IPS-18a (cell line): ENCODE results near the gene MYH9.
"Not testable (repeated sequence)": the region's sequence is repeated elsewhere in the genome, so short reads cannot be mapped to it uniquely, and the experiment has no call there.

Experiments
- H3K27ac ChIP-seq: one replicate; pipeline ENCODE4 v1.5.1; 2013; ENCODE audit warnings: low read length
- H3K27me3 ChIP-seq: one replicate; pipeline ENCODE4 v1.6.1; 2013; ENCODE audit warnings: mild to moderate bottlenecking, low read length; ENCODE audit not compliant: control insufficient read depth, insufficient read depth
- H3K36me3 ChIP-seq: one replicate; pipeline ENCODE4 v1.6.1; 2013; ENCODE audit warnings: low read depth, low read length; ENCODE audit not compliant: control insufficient read depth
- H3K4me1 ChIP-seq: one replicate; pipeline ENCODE4 v1.6.1; 2013; ENCODE audit warnings: low read depth, low read length; ENCODE audit not compliant: control insufficient read depth
- H3K4me3 ChIP-seq: one replicate; pipeline ENCODE4 v1.5.1; 2013; ENCODE audit warnings: low read length
- H3K9ac ChIP-seq: one replicate; pipeline ENCODE4 v1.6.1; 2013; ENCODE audit warnings: mild to moderate bottlenecking, low read length, moderate library complexity
- H3K9me3 ChIP-seq: one replicate; pipeline ENCODE4 v1.6.1; 2013; ENCODE audit warnings: low read depth, low read length; ENCODE audit not compliant: control insufficient read depth

The MYH9 gene

GRCh38 chr22:36387959-36388726 lies at the start of gene MYH9:
TSS of gene MYH9 (minus strand) at chr22:36387967. CDS start at chr22:36349236, 38,731 bp downstream.
- no peak within 1 kb of the TSS for H3K27ac ChIP-seq
- peaks cover 25% of the 10 kb centered on the region for H3K4me1 ChIP-seq
- peak within 1 kb of the TSS; percentile 66 for H3K4me3 ChIP-seq
- H3K9me3 ChIP-seq: no peaks in the 10 kb centered on the region
- H3K27me3 ChIP-seq: no peaks in the 10 kb centered on the region
- peak within 1 kb of the TSS; percentile 61 for H3K9ac ChIP-seq
- no peaks in the 10 kb centered on the region for H3K36me3 ChIP-seq

GRCh38 chr22:36435516-36436415 lies 48.0 kb upstream of the MYH9 start:
- no peak overlapping the region for H3K27ac ChIP-seq
- no peak overlapping the region for H3K9ac ChIP-seq
- no peaks in the 10 kb centered on the region for H3K36me3 ChIP-seq
- no peaks in the 10 kb centered on the region for H3K9me3 ChIP-seq
- peaks cover 13% of the 10 kb centered on the region for H3K4me1 ChIP-seq
- H3K27me3 ChIP-seq: no peaks in the 10 kb centered on the region
- H3K4me3 ChIP-seq: no peak overlapping the region

GRCh38 chr22:36433318-36434231 lies 45.8 kb upstream of the MYH9 start:
- H3K4me3 ChIP-seq: no peak overlapping the region
- no peaks in the 10 kb centered on the region for H3K9me3 ChIP-seq
- peaks cover 13% of the 10 kb centered on the region for H3K4me1 ChIP-seq
- H3K9ac ChIP-seq: no peak overlapping the region
- no peak overlapping the region for H3K27ac ChIP-seq
- no peaks in the 10 kb centered on the region for H3K27me3 ChIP-seq
- H3K36me3 ChIP-seq: no peaks in the 10 kb centered on the region

- no peak overlapping the region for H3K9ac ChIP-seq
- H3K27me3 ChIP-seq: no peaks in the 10 kb centered on the region
- H3K27ac ChIP-seq: no peak overlapping the region
- peaks cover 13% of the 10 kb centered on the region for H3K4me1 ChIP-seq
- no peaks in the 10 kb centered on the region for H3K9me3 ChIP-seq
- no peak overlapping the region for H3K4me3 ChIP-seq
- H3K36me3 ChIP-seq: no peaks in the 10 kb centered on the region
Measured at GRCh38 chr22:36432592-36433317, 45.0 kb upstream of the MYH9 start.

- no peak overlapping the region for H3K4me3 ChIP-seq
- peaks cover 13% of the 10 kb centered on the region for H3K4me1 ChIP-seq
- H3K27ac ChIP-seq: no peak overlapping the region
- H3K9ac ChIP-seq: no peak overlapping the region
- H3K9me3 ChIP-seq: no peaks in the 10 kb centered on the region
- H3K36me3 ChIP-seq: no peaks in the 10 kb centered on the region
- no peaks in the 10 kb centered on the region for H3K27me3 ChIP-seq
Measured at GRCh38 chr22:36431977-36432376, 44.2 kb upstream of the MYH9 start.

GRCh38 chr22:36430863-36431262 lies 43.1 kb upstream of the MYH9 start:
- peaks cover 18% of the 10 kb centered on the region for H3K4me1 ChIP-seq
- H3K27me3 ChIP-seq: no peaks in the 10 kb centered on the region
- no peaks in the 10 kb centered on the region for H3K36me3 ChIP-seq
- H3K27ac ChIP-seq: no peak overlapping the region
- no peak overlapping the region for H3K4me3 ChIP-seq
- no peaks in the 10 kb centered on the region for H3K9me3 ChIP-seq
- H3K9ac ChIP-seq: no peak overlapping the region

GRCh38 chr22:36427952-36428351 lies 40.2 kb upstream of the MYH9 start:
- H3K27ac ChIP-seq, H3K9me3 ChIP-seq, H3K9ac ChIP-seq, H3K4me3 ChIP-seq, H3K27me3 ChIP-seq, H3K36me3 ChIP-seq: not testable (repeated sequence)
- peaks cover 13% of the 10 kb centered on the region for H3K4me1 ChIP-seq

- H3K4me3 ChIP-seq: no peak overlapping the region
- H3K27me3 ChIP-seq: no peaks in the 10 kb centered on the region
- H3K4me1 ChIP-seq: peaks cover 6% of the 10 kb centered on the region
- H3K27ac ChIP-seq: no peak overlapping the region
- no peak overlapping the region for H3K9ac ChIP-seq
- H3K9me3 ChIP-seq: no peaks in the 10 kb centered on the region
- H3K36me3 ChIP-seq: no peaks in the 10 kb centered on the region
Measured at GRCh38 chr22:36425977-36426523, 38.3 kb upstream of the MYH9 start.

- Histone ChIP-seq H3K27ac (no peak overlapping the region), H3K27me3 (no peaks in the 10 kb centered on the region), H3K9me3 (no peaks in the 10 kb centered on the region), H3K36me3 (no peaks in the 10 kb centered on the region), H3K4me3 (no peak overlapping the region), H3K4me1 (peaks cover 6% of the 10 kb centered on the region), H3K9ac (no peak overlapping the region)
Measured at GRCh38 chr22:36424901-36425579, 37.3 kb upstream of the MYH9 start.

- H3K4me3 ChIP-seq, H3K27ac ChIP-seq, H3K4me1 ChIP-seq, H3K9me3 ChIP-seq, H3K36me3 ChIP-seq, H3K9ac ChIP-seq, H3K27me3 ChIP-seq: not testable (repeated sequence)
Measured at GRCh38 chr22:36424466-36424865, 36.7 kb upstream of the MYH9 start.
